Smooth muscle cell (in vitro differentiated cells): ENCODE data around the gene SLC35F2. TPM values are rescaled to one million over a fixed set of nuclear protein-coding genes. Genes with fewer than 3 reads are reported as not detected.

Source experiments
- DNase-seq: peaks from one replicate; lab custom pipeline; 2025; ENCODE audit not compliant: unreplicated experiment; lab: John Stamatoyannopoulos, UW
- H2AFZ ChIP-seq: fragments of 200-600 bp; sonication (generic); 2 replicates; pipeline ENCODE4 v1.6.0; 2016; ENCODE audit warnings: antibody characterized with exemption, low read depth, mild to moderate bottlenecking
- H3F3A ChIP-seq: fragments of 200-600 bp; sonication (generic); 2 replicates; pipeline ENCODE4 v1.6.0; 2017; ENCODE audit warnings: antibody characterized with exemption, low read depth
- H3K27ac ChIP-seq: fragments of 200-600 bp; sonication (generic); 2 replicates; pipeline ENCODE4 v1.5.1; 2016; ENCODE audit warnings: low read depth, mild to moderate bottlenecking
- H3K27me3 ChIP-seq: fragments of 200-600 bp; sonication (generic); 2 replicates; pipeline ENCODE4 v1.6.1; 2016; ENCODE audit warnings: low read depth, mild to moderate bottlenecking
- H3K36me3 ChIP-seq: fragments of 200-600 bp; sonication (generic); 2 replicates; pipeline ENCODE4 v1.5.1; 2016; ENCODE audit warnings: low read depth
- H3K4me1 ChIP-seq: fragments of 200-600 bp; sonication (generic); 2 replicates; pipeline ENCODE4 v1.5.1; 2016; ENCODE audit warnings: low read depth
- H3K4me2 ChIP-seq: fragments of 200-600 bp; sonication (generic); 2 replicates; pipeline ENCODE4 v1.6.0; 2016; ENCODE audit warnings: mild to moderate bottlenecking
- H3K4me3 ChIP-seq: fragments of 200-600 bp; sonication (generic); 2 replicates; pipeline ENCODE4 v1.5.1; 2016; ENCODE audit warnings: mild to moderate bottlenecking
- H3K79me2 ChIP-seq: fragments of 200-600 bp; sonication (generic); 2 replicates; pipeline ENCODE4 v1.6.0; 2016; ENCODE audit warnings: low read depth, mild to moderate bottlenecking
- H3K9ac ChIP-seq: fragments of 200-600 bp; sonication (generic); 2 replicates; pipeline ENCODE4 v1.6.0; 2016; ENCODE audit warnings: low read depth
- H3K9me3 ChIP-seq: fragments of 200-600 bp; sonication (generic); replicated peaks from 2 replicates; pipeline ENCODE4 v1.5.1; 2016; ENCODE audit warnings: low read depth
- H4K20me1 ChIP-seq: fragments of 200-600 bp; sonication (generic); 2 replicates; pipeline ENCODE4 v1.6.0; 2016; ENCODE audit warnings: low read depth
- WGBS: methylation state at CpG from one replicate; pipeline ENCODE4 v1.1.7; 2016; ENCODE audit warnings: low lambda C conversion rate; 5-methylcytosine and 5-hydroxymethylcytosine counted together
- polyA plus RNA-seq: library from polyadenylated mRNA; unstranded; fragments of >200 nt; fragmentation: Nextera tagmentation; extraction: Ambion mirVana; gene quantifications from 2 replicates; pipeline ENCODE4 v1.2.1, GENCODE V29; 2016
- total RNA-seq: library from RNA; depleted of rRNA; stranded (reverse); fragments of >200 nt; gene quantifications from 2 replicates; pipeline ENCODE4 v1.2.3, GENCODE V29; 2014
- TF ChIP-seq, protein P1 (sequence below): fragments of 200-600 bp; sonication (generic); IDR thresholded peaks from 2 replicates; pipeline ENCODE4 v1.5.1; 2017; ENCODE audit warnings: borderline replicate concordance, mild to moderate bottlenecking, antibody characterized with exemption; ENCODE audit not compliant: insufficient read depth, poor library complexity, severe bottlenecking

The SLC35F2 gene
- total and polyA plus RNA-seq, 2 experiments from 2014 or later: 2.4 to 7.8 TPM

GRCh38 chr11:107853070-107853469 is 5.5 kb downstream of the SLC35F2 start:
- Histone ChIP-seq H3K9ac (no peak overlapping the region), H3K27me3 (no peaks in the 10 kb centered on the region), H3K27ac (no peak overlapping the region), H3K36me3 (no peaks in the 10 kb centered on the region), H3K4me1 (peaks cover 5% of the 10 kb centered on the region), H3K79me2 (no peaks in the 10 kb centered on the region), H3K9me3 (no peaks in the 10 kb centered on the region), H2AFZ (no peak overlapping the region), H4K20me1 (no peaks in the 10 kb centered on the region), H3F3A (no peaks in the 10 kb centered on the region), H3K4me2 (no peak overlapping the region), H3K4me3 (no peak overlapping the region)
- 99% methylated on average over 6 of the region's 6 CpGs for WGBS
- TF ChIP-seq, protein P1, sequence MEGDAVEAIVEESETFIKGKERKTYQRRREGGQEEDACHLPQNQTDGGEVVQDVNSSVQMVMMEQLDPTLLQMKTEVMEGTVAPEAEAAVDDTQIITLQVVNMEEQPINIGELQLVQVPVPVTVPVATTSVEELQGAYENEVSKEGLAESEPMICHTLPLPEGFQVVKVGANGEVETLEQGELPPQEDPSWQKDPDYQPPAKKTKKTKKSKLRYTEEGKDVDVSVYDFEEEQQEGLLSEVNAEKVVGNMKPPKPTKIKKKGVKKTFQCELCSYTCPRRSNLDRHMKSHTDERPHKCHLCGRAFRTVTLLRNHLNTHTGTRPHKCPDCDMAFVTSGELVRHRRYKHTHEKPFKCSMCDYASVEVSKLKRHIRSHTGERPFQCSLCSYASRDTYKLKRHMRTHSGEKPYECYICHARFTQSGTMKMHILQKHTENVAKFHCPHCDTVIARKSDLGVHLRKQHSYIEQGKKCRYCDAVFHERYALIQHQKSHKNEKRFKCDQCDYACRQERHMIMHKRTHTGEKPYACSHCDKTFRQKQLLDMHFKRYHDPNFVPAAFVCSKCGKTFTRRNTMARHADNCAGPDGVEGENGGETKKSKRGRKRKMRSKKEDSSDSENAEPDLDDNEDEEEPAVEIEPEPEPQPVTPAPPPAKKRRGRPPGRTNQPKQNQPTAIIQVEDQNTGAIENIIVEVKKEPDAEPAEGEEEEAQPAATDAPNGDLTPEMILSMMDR: no peak
- DNase-seq: no peak

- no peaks in the 10 kb centered on the region for H3K36me3 ChIP-seq
- no peaks in the 10 kb centered on the region for H3F3A ChIP-seq
- no peaks in the 10 kb centered on the region for H3K9me3 ChIP-seq
- no peak overlapping the region for H3K9ac ChIP-seq
- no peaks in the 10 kb centered on the region for H4K20me1 ChIP-seq
- no peak overlapping the region for H2AFZ ChIP-seq
- H3K4me2 ChIP-seq: no peak overlapping the region
- H3K4me3 ChIP-seq: no peak overlapping the region
- no peaks in the 10 kb centered on the region for H3K4me1 ChIP-seq
- DNase-seq: no peak
- no peak overlapping the region for H3K27ac ChIP-seq
- 78% methylated on average over 4 of the region's 4 CpGs for WGBS
- H3K79me2 ChIP-seq: no peaks in the 10 kb centered on the region
- TF ChIP-seq, protein P1: no peak
- H3K27me3 ChIP-seq: no peaks in the 10 kb centered on the region
These were observed 6.8 kb downstream of the SLC35F2 start for GRCh38 chr11:107851704-107852310.

GRCh38 chr11:107849790-107850189 is 8.8 kb downstream of the SLC35F2 start:
- no peak for DNase-seq
- Histone ChIP-seq H3K4me3 (no peak overlapping the region), H3K27me3 (no peaks in the 10 kb centered on the region), H3K4me2 (no peak overlapping the region), H3K4me1 (no peaks in the 10 kb centered on the region), H3K9ac (no peak overlapping the region), H3K79me2 (no peaks in the 10 kb centered on the region), H3K36me3 (no peaks in the 10 kb centered on the region), H2AFZ (no peak overlapping the region), H3F3A (no peaks in the 10 kb centered on the region), H4K20me1 (no peaks in the 10 kb centered on the region), H3K27ac (no peak overlapping the region), H3K9me3 (no peaks in the 10 kb centered on the region)
- TF ChIP-seq, protein P1: no peak

DNA sequence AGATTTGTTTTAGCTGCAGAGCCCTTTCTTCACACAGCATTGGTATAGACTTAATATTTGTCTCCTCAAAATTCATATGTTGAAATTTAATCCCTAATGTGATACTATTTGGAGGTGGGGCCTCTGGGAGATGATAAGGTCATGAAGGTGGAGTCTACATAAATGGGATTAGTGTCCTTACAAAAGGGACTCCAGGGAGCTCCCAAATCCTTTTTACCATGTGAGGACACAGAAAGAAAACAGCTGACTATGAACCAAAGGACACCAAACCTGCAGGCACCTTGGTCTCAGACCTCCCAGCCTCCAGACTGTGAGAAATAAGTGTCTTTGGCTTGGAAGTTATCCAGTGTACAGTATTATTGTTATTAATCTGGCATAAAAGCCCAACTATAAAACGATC is 10.2 kb downstream of the SLC35F2 start:
- Histone ChIP-seq H2AFZ (no peak overlapping the region), H3K79me2 (no peaks in the 10 kb centered on the region), H3K4me2 (no peak overlapping the region), H3K9me3 (no peaks in the 10 kb centered on the region), H3K4me3 (no peak overlapping the region), H3K27me3 (no peaks in the 10 kb centered on the region), H3F3A (no peaks in the 10 kb centered on the region), H3K36me3 (no peaks in the 10 kb centered on the region), H3K27ac (no peak overlapping the region), H3K9ac (no peak overlapping the region), H3K4me1 (no peaks in the 10 kb centered on the region), H4K20me1 (no peaks in the 10 kb centered on the region)
- no peak for DNase-seq
- 100% methylated on average over 1 of the region's 1 CpG for WGBS
- TF ChIP-seq, protein P1: no peak
